PFSK-1 (cell line): ENCODE measurements around the gene CISH.

Experiments used
- POLR2AphosphoS5 ChIP-seq: IDR thresholded peaks from 2 replicates; pipeline ENCODE4 v1.6.1; 2012; ENCODE audit warnings: low read depth, mild to moderate bottlenecking, control low read depth, low read length, moderate library complexity
- SIN3A ChIP-seq: IDR thresholded peaks from 2 replicates; pipeline ENCODE4 v1.6.1; 2012; ENCODE audit warnings: mild to moderate bottlenecking, low read length, moderate library complexity, borderline replicate concordance; ENCODE audit not compliant: insufficient read depth
- TAF1 ChIP-seq: IDR thresholded peaks from 2 replicates; pipeline ENCODE4 v1.6.1; 2012; ENCODE audit warnings: low read length, control low read depth, borderline replicate concordance; ENCODE audit not compliant: insufficient read depth
- TF ChIP-seq, protein P1 (sequence below), 2 experiments: IDR thresholded peaks; 2 replicates each; pipeline versions ENCODE4 v1.6.1 to v1.8.0; 2011 to 2012; ENCODE audit warnings: low read depth in 2 of 2, low read length in 2 of 2, control low read depth in 1 of 2, inconsistent platforms in 1 of 2, mild to moderate bottlenecking in 1 of 2, moderate library complexity in 1 of 2; ENCODE audit not compliant: insufficient read depth in 1 of 2

DNA sequence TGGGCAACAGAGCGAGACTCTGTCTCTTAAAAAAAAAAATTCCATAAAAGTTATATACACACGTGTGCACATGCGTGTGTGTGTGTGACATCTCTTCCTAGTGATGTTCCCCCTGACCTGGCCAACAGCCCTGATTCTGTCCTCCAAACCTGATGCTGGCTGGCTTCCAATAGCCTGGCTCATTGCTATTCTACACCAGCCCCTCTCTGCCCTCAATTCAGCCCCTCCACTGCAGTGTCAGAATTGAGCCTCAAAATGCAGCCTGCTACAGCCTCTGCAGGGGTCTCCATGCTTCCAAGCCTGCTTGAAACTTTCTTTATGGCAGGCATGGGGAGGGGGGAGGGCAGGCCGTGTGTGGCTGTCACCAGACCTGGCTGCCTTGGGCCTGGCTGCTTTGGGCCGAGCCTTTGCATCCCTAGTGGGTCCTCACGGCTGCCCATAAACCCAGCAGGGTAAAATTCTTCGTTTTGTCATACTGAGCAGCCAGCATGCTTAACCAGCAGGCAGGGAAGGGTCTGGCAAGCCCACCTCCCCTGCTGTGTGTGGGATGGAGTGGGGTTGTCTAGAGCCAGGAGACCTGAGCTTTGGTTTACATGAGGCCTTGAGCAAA lies 40.5 kb upstream of the CISH start:
- TF ChIP-seq TAF1 (no peak), POLR2AphosphoS5 (no peak), SIN3A (no peak)
- TF ChIP-seq, protein P1, sequence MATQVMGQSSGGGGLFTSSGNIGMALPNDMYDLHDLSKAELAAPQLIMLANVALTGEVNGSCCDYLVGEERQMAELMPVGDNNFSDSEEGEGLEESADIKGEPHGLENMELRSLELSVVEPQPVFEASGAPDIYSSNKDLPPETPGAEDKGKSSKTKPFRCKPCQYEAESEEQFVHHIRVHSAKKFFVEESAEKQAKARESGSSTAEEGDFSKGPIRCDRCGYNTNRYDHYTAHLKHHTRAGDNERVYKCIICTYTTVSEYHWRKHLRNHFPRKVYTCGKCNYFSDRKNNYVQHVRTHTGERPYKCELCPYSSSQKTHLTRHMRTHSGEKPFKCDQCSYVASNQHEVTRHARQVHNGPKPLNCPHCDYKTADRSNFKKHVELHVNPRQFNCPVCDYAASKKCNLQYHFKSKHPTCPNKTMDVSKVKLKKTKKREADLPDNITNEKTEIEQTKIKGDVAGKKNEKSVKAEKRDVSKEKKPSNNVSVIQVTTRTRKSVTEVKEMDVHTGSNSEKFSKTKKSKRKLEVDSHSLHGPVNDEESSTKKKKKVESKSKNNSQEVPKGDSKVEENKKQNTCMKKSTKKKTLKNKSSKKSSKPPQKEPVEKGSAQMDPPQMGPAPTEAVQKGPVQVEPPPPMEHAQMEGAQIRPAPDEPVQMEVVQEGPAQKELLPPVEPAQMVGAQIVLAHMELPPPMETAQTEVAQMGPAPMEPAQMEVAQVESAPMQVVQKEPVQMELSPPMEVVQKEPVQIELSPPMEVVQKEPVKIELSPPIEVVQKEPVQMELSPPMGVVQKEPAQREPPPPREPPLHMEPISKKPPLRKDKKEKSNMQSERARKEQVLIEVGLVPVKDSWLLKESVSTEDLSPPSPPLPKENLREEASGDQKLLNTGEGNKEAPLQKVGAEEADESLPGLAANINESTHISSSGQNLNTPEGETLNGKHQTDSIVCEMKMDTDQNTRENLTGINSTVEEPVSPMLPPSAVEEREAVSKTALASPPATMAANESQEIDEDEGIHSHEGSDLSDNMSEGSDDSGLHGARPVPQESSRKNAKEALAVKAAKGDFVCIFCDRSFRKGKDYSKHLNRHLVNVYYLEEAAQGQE (IDR thresholded peaks at IDR 0.05; ENCODE audit: insufficient read depth in 1 of 2, low read depth in 2 of 2, low read length in 2 of 2), result no peak
